Stomach (tissue), 4 donors: ENCODE data around the gene LPA.

Experiments used
- CTCF ChIP-seq, 7 experiments: fragments of 450-650 bp in 4 of 7; fragments of 200-600 bp in 3 of 7; sonication (generic) in 3 of 7; IDR thresholded peaks; one replicate each; pipeline ENCODE4 v1.5.1; 2016 to 2019; ENCODE audit warnings: antibody characterized with exemption in 7 of 7, control low read depth in 2 of 7, mild to moderate bottlenecking in 1 of 7
- EP300 ChIP-seq: sonication (generic); formaldehyde crosslinking; IDR thresholded peaks from one replicate; pipeline ENCODE4 v1.6.1; 2017; ENCODE audit warnings: antibody characterized with exemption
- POLR2A ChIP-seq, 4 donors: fragments of 450-650 bp; IDR thresholded peaks; one replicate each; pipeline ENCODE4 v1.6.1; 2016; ENCODE audit warnings: antibody characterized with exemption in 4 of 4, control low read depth in 2 of 4, mild to moderate bottlenecking in 1 of 4, moderate library complexity in 1 of 4

GRCh38 chr6:160520043-160520904, 143.8 kb downstream of the LPA start:
- TF ChIP-seq POLR2A (IDR thresholded peaks at IDR 0.05) (no peak), CTCF (IDR thresholded peaks at IDR 0.05) (peak in 3 of 7 experiments; percentile 36 to 91 (median 85)), EP300 (no peak)
